Right lung (tissue), 5 donors: ENCODE measurements around the gene TSPOAP1. TPM values are rescaled to one million over a fixed set of nuclear protein-coding genes. Genes with fewer than 3 reads are reported as not detected.
A peak's percentile ranks its signal among the peaks of the same experiment; 100 is the strongest.

ENCODE experiments used
- DNase-seq, 2 donors: peaks; one replicate each; pipeline ENCODE4 v3.0.0-alpha.2; 2013
- polyA plus RNA-seq, 5 donors: library from polyadenylated mRNA; unstranded; fragments of 120-200 nt; gene quantifications; one replicate each; pipeline versions ENCODE4 v1.2.1 to v1.2.3, GENCODE V29; 2013; ENCODE audit warnings: inconsistent platforms in 1 of 5, low replicate concordance in 1 of 5; ENCODE audit not compliant: insufficient read length in 5 of 5, insufficient read depth in 1 of 5

TSPOAP1 gene
- polyA plus RNA-seq, 5 donors: 43.0 to 63.3 (median 55.4) TPM

DNA sequence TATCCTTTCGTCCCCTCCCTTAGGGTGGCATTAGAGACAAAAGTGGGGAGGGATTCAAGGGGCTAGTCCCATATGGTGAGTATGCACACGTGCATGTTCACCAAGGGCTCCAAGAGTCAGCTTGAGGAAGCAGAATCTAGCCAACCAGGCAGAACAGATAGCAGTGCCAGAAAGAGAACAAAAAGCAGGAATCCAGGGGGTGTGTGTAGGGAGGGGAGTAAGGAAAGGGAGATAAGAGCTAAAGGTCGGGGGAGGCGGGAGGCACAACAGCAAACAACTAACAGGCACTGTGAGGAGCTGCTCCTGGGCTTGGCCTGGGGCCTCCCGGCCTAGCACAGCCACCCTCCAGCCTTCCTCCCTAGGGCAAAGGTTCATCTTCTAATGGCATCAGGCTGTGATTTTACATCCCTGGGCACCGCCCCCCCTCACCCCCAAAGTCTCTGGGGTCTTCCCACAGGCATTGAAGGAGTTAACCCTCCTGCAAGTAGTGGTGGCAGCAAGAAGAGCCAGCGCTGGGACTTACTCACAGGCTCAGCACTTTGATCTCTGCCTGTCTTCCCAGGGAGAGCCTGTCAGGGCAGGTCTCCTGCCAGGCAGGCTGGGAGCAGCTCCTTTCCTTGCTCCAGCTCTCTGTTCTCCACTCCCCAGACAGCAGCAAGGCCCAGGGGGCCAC, 35.8 kb upstream of the TSPOAP1 start:
- DNase-seq: no peak

DNA sequence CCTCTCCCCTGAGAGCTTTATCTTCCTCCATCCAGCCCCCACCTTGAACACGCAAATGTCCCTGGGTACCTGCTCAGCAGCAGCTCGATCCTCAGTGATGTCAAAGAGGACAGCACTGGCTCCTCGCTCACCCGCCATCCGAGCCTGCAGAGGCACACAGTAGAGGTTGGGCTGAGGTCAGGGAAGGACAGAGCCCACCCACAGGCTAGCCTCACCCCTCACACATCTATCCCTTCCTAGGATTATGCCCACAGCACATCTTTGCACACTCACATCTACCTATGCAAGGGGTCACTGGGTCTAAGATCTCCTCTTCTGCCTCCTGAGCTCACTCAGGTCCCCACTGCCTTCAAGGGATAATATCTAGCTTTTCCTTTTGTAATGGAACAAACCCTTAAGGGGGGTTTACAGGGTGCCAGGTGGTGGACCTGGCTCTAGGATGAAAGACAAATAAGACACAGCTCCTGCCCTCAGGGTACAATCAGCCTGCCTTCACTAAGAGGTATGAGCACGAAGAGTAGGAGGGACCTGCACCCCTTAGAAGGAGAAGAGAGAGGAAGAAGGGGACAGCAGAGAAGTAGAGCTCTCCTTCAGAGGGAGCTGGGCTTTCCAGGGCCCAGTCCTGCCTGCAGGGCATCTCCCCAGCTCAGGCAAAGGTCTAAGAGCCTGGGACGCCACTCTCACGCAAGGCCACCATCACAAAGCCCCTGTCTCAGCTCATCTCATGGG, 35.0 kb upstream of the TSPOAP1 start:
- DNase-seq: no peak

DNA sequence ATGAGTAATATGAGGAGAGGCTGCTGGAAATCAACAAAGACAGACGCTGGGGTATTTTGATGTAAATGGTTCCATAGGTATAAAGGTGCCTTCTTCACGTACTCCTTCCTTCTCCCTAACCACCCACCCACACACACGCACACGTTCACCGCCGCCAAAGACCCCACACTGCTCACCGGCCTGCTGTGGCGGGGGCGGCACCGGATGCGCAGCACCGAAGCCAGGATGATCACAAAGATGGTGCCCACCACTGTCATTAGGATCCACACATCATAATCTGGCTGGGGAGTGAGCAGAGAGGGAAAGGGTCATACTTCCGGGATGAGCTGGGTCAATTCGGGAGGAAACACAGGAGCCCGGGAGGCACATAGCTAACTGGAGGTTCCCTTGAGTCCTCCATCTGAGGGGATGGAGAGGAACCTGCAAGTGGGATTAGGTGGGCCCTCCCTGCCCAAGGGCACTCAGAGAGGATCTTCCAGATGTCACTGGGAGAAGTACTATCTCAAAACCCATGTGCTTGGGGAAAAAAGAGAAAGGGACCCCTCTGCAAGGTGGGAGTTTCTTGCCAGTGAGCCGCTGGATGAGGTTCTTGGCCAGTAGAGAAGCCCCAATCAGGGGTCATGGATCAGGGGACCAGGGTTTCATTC, 33.9 kb upstream of the TSPOAP1 start:
- DNase-seq: no peak

DNA sequence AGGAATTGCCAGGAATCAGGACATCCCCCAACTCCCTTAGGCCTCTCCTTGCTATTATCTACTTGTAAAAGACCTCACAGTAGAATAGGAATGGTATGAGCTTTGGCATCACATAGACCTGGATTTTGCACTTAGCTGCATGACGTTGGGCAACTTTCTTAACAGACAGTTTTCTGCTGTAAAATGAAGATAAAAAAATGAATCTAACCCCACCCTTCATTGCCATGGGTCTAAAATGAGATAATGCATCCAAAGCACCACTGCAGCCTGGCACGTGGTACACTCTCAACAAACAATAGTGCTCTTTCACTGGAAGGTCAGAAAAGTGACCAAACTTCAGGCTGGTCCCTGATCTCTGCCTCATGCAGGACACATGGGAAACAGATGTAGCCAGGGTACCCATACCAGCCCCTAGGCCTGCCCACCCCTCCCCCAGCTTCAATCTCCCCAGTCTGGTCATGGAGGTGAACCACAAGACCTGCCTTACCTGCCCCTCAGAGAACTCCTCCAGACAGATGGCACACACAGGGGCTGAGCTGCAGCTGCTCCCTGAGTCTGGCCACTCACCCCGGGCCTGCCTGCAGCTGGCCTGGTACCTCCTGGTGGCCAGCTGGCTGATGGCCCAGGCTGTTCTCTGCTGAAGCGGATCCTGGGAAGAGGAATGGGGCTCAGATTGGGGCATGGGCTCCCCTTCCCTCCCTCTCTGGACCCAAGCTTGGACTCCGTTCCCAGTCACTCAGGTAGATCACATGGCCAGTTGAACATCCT, 31.9 kb upstream of the TSPOAP1 start:
- DNase-seq: no peak

DNA sequence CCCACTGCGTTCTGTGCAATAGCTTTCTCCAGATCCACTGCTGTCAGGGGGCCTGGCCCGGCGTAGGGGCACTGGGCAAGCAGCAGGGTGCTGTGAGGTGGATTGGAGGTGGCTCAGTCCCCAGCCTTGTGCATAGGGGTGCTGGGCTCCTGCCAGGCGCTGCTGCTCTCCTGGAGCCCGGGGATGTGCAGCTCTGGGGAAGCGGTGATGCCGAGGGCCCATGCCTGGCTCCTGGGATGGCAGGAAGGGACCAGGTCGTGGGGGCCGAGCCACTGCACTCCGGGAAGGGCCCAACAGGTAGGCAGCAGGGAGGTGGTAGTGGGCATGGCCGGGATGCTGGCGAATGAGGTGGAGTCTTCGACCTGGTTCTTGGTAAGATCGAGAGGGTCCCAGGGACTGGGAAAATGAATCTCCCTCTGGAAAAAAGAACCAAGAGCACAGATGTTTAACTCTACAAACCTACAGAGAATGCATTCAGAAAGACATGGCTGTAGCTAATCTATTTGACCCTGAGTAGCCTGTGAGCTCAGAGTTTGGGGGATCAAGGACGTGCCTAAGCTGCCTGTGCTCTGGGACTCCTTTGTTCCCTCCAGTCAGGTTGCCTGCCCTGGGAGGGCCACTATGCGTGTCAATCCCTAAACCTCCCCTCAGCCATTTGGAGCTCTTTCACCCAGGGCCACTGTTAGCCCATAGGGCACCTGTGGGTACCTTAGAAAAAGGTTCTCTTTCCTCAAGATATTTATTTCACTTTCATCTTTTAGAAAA, 30.0 kb upstream of the TSPOAP1 start:
- DNase-seq: no peak

DNA sequence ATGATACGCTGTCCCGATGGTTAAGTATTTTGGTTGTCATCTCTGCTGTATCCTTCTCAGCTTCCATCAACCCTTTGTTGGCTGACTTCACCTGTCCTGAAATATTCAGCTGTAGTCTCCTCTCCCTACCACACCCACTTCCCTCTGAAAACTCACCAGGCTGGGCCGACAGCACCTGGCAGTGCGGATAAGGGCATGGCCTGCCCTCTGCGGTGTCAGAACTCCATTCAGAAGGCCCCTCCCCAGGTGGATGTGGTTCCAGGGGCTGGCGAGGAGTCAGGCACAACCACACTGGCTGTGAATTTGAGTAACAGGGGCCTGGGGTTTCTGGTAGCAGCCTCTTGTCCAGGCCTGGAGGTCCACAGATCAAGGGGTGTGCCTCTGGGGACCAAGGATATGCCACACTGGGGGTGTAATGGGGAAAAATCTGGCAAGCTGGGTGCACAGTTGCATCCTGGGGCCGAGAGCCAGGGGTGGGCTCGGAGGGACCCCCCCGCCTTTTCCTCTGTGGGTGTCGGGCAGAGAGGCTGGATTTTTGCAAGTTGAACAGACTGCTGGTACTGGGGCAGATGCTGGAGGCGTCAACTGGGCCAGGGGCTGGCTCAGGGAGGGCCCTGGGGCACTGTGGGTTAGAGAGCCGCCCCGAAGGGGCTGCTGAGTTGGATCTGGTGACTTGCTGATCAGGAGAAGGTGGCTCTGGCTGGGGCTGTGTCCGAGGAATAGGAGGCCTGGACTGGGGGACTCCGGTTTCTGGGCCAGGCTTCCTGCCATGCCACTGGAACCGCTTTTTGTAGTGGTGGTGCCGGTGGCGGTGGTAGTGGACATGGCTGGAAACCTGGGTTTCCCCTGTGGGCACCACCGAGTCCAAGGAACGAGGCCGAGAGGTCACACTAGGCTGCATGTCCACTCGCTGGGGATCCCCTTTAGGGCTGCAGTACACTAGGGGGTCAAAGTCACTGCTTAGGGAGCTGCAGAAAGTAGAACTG, 29.0 kb upstream of the TSPOAP1 start:
- no peak for DNase-seq

DNA sequence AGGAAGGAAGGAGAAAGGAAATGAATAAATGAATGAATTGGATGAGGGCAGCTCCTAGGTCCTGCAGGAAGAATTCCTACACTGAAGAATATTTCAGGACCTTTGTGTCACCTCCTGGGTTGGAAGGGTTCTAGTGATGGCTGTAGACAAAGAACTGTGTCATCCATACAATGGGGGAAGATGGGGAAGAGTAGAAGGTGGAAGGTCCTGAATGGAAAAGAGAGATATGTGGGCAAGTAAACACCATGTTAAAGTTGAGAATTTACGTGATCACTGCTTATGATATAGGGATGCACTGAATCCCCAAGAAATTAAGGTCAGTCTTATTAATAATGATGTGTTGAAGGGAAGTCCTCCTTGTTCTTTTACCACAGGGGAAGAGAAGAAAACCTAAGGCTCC, 27.6 kb upstream of the TSPOAP1 start:
- no peak for DNase-seq

DNA sequence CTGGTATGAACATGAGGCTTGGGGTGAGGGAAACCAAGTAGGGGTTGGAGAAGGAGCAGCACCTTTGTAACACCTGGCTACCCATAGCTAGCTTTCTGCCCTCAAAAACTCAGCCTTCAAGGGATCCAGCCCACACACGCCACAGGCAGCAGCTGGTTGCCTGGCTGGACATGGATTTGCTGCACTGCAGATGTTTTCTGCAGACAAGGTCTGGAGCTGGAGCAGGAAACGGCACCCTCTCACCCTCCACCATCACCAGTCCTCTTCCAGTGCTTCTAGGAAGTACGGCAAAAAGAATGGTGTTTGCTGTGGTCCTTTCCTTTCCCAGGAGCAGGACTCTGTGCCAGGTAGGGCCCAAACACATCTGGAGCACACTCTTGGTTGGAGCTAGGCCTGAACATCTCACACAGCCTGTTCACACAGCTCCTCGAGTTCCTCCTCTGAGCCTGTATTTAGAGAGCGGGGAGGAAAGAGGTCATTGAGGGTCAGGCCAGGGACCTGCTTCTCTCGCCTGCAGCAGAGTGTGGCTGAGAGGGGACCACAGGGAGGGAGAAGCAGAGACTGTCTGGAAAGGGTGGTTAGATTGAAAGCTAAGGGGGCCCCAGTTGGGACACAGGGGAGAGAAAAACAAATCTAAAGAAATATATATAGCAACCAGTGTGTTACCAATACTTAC, 26.1 kb upstream of the TSPOAP1 start:
- DNase-seq: no peak

DNA sequence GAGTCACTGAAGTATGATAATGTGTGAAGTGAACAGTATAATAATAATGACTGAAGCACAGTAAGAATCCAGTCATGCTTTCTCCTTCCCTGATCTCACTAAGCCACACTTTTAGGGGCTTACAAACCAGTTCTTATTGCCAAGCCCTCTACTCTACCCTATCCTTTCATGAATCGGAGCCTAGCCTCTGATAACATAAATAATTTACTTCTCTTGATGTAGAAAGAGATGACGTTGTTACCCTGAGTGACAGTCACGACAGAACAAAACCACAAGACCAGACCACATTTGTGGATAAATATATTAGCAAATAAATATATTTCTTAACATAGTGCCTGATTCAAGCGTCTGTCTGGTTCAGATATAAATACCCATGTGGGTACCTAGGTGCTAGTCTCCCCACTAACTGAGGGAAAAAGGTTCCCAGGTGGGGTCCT, 24.8 kb upstream of the TSPOAP1 start:
- no peak for DNase-seq

DNA sequence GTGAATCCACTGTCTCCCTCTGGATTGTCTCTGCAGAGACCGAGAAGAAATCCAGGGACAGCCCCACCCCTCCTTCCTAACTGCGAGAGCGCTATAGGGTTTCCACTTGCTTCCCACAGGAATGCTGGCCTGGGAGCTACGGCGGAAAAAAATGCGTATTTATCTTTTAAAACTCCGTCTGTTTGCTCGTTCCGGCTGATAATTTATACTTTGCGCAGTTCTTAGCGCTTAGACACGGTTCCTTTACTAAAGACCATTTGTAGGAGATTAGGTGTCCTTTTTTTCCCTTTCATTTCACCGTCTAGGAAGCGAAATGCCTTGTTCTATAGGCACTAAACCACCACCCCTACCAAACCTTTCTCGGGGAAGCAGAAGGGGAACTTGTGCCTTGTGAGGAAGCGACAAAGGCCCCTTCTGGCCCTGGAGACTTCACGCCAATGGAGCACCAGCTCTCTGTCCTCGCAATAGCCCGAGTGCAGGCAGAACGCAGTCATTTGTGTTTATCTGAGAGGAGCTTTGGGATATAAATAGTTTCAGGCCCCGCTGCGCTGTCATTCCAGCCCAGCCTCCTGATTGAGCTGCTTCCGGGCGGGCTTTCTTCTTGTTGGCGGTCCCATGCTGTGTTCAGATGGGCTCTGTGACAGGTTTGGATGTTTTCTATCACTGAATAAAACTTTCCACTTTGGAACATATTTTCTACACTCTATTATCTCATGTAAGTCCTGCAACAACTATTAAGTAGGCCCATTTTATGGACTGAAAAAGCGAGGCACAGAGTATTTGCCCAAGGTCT, 24.2 kb upstream of the TSPOAP1 start:
- DNase-seq: no peak

DNA sequence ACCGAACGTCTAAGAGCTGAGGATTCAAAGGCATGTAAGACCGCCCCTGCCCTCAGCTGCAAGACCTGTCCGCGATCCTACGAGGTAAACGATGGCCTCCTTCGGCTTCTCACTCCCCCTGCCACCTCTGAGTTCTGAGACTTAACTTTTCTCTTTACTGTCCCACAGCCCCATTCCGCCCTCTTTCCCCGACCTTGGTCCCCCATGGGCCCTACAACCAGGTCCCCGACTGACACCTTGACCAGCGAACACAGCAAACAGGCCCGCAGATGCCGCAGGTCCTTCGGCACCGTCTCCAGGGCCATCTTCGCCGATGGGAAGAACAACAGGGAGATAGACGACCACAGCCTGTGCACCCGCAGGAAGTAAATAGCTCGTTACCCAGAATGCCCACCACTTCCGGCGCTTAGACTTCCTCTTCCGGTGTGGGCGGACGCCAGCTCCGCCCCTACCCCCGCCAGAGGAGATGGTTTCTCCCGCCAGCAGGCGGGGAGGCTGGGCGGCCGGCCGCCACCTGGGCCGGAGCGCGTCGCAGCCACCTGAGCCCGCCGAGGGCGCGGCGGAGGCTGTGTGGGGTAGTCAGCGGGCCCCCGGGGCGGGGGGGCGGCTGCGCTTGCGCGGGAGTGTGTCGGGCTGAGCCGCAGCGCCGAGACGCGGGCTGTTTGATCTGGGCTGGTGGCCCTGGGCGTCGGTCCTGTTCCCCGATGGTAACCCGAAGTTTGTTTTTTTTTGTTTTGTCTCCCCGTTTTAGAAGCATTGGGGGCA, 23.4 kb upstream of the TSPOAP1 start, which contains the start of gene SUPT4H1:
Gene SUPT4H1 (minus strand): TSS at position 371 of the 765 bp plus-strand sequence. CDS start 66 bp downstream, at position 305.
- DNase-seq: peak; percentile 90 to 93

DNA sequence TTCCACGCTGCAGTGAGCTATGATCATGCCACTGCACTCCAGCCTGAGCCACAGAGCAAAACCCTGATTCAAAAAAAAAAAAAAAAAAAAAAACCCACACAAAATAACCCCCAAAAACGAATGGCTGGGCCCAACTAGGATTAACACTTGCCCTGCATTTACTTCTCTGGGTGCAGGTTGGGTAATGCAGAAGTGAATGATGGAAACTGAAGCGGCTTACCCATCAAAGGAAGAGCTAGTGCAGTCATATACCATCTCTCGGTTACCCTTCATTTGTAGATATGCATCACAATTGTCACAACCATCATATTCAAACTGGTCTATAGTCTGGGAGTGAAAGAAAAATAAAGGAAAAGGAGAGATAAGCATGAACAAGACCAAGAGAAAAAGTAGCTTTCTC, 22.6 kb upstream of the TSPOAP1 start:
- DNase-seq: no peak

DNA sequence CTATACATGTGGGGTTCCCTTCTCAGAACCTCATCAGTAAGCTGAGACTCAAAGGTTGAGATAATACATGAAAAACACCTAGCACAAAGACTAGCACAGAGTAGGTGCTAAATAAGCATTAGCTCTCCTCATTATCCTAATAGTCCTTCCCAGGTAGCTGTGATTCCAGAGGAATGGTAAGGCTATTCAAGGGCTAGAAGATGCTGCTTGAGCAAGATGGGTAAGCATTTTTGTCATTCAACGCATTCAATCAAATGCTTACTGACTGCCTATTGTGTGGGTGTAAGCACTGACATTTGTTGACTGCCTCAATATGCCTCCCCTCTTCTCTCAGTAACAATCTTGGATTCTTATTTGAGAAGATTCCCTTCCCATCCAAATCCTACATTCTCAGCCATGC, 19.4 kb upstream of the TSPOAP1 start:
- DNase-seq: no peak

DNA sequence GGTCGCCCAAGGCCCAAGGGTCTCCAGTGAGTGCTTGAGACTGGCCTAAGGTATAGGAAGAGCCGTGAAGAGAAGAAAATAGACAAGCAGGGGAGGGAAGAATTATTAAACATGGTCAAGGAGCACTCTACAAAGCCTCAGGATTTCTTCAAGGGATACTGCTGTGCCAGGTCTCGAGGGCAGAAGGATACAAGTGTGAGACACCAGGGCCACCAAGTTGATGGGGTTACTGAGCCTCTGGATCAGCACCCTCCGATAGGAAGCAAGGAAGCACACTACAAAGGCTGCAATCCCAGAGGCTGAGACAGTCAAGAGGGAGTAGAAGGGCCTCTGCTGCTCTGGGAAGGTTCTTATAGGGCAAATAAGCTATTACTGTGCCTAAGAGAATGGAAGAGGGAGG, 16.9 kb upstream of the TSPOAP1 start:
- DNase-seq: no peak

DNA sequence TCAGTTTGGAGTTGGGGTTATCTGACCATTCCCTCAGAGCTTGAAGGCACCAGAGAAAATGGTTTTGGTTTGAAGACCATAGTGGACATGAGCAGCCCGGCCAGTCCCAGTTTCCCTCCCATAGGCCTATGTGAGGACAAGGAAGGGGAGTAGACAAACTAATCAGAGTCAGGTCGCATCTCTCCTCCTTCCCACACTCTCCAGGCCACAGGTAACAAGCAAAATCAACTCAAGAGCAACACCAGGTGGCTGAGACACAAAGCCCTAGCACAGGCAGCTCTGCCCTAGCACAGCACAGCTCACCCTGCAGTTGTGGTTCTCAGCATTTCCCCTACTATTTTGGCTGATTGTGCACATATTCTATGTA, 16.2 kb upstream of the TSPOAP1 start:
- no peak for DNase-seq

DNA sequence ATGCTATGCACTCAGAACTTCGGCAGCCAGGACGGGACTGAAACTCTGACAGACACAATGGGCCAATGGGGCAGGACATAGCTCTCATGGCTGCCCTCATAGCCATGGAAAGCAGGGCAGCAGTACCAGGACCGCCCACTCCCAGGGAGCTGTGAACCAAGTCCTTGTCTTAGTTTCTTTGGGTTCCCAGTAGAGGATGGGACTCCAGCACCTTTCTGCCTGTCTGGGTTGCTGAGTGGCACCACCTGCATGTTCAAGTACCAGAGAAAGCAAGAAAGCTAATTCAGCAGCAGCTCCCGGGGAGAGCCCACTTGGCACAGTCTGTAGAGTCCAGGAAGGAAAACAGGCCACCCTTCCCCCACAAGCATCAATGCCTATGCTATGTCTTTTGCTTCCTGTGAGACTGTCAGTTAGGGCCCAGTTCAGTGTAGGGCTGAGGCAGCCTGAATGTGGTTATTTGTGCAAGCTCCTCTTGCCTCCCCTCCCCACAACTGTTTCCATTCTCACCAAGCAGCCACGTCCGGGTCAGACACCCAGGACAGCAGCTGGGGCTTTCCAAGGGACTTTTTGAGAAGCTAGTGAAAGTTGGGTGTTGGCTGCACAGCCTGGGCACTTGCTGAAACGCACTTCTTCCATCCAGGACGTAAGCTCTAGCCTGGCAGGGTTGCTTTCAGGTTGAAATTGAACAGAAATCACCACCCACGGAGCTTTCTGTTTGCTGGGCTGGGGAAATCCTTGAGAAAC, 15.6 kb upstream of the TSPOAP1 start:
- no peak for DNase-seq

DNA sequence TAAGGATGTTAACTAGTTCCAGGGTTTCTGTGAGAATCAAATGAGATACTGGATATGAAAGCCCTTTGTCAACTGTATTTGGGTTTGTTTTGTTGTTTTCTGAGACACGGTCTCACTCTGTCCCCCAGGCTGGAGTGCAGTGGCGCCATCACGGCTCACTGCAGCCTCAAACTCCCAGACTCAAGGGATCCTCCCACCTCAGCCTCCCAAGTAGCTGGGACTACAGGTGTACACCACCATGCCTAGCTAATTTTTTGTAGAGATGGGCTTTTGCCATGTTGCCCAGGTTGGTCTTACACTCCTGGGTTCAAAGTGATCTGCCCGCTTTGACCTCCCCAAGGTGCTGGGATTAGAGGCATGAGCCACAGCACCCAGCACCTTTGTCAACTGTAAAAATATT, 14.5 kb upstream of the TSPOAP1 start:
- no peak for DNase-seq
